Skin of body (tissue), 2 donors: Measurements from ENCODE around the gene CDH23. TPM values are rescaled to one million over a fixed set of nuclear protein-coding genes. Genes with fewer than 3 reads are reported as not detected.

Experiments
- DNase-seq: peaks from one replicate; lab custom pipeline; 2025; lab: John Stamatoyannopoulos, UW
- total RNA-seq: library from RNA; depleted of rRNA; stranded (reverse); fragments of >200 nt; gene quantifications from one replicate; pipeline ENCODE4 v1.2.3, GENCODE V29; 2014

The CDH23 gene
- total RNA-seq, 1 donor from 2014 or later: 6.3 TPM

DNA sequence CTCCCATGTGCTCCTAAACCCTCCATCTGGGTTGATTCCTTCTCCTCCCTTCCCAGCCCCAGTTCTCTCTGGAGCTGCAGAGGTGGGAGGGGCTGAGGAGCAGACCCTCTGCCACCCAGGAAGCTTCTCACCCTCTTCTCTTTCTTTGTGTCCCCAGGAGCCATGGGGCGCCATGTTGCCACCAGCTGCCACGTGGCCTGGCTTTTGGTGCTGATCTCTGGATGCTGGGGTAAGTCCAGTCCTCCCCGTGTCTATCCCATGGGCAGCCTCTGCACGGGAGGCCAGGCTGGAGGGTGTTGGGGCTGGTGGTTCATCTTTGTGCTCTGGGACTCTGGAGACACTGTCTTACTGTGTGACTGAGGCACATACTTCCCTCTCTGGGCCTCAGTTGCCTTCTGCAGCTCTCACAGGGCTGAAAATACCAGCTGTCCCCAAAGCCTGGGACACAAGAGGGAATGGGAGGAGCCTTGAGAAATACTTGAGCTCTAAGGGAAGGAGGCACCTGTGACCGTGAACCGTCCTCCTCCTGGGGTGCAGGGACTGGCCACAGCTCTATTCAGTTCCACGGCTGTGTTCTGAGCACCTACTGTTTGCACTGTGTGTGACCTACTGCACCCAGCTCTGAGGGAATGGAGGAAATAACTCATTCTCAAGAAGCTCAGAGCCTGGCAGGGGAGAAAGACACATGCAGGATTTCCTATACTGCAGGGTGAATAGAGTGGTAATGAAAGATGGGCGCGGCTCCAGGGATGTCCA, 43.1 kb downstream of the CDH23 start:
- no peak for DNase-seq

GRCh38 chr10:71440506-71441035, 43.9 kb downstream of the CDH23 start:
- DNase-seq: no peak

DNA sequence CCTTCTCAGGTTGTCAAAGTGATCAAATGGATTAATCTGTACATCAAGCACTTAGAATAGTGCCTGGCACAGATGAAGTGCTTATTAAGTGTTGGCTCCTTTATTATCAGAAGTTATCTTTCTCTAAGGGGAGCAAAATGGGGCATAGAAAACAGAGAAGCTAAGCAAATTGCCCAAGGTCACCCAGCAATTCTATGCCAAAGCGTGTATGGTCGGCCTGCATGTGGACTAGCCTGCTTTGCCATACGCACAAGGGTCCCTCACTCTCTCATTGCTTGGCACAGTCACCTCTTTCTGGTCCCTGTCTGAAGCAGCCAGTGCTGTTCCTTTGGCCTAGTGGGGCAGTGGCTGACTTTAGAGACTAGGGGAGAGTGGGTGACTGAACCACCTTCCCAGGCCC, 45.3 kb downstream of the CDH23 start:
- DNase-seq: no peak

- no peak for DNase-seq
Observed at GRCh38 chr10:71442859-71443570, 46.3 kb downstream of the CDH23 start.

DNA sequence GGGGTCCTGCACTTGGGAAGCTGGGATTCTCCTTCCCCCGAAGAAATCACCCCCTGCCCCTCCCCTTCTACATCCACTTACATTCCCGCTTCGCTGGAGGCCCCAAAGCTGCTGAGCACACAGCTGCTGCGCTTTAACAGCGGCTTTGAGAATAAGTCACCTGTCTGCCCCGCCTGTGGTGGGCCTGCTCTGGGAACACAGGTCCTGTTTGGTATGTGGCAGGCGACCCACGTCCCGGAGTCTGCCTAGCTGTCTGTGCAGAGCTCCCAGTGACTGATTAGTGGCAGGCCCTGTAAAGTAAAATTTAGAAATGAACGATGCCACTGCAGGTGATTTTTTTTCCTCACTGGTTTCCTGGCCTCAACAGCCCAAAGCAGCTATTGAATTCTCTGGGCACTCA, 47.0 kb downstream of the CDH23 start:
- DNase-seq: no peak

DNA sequence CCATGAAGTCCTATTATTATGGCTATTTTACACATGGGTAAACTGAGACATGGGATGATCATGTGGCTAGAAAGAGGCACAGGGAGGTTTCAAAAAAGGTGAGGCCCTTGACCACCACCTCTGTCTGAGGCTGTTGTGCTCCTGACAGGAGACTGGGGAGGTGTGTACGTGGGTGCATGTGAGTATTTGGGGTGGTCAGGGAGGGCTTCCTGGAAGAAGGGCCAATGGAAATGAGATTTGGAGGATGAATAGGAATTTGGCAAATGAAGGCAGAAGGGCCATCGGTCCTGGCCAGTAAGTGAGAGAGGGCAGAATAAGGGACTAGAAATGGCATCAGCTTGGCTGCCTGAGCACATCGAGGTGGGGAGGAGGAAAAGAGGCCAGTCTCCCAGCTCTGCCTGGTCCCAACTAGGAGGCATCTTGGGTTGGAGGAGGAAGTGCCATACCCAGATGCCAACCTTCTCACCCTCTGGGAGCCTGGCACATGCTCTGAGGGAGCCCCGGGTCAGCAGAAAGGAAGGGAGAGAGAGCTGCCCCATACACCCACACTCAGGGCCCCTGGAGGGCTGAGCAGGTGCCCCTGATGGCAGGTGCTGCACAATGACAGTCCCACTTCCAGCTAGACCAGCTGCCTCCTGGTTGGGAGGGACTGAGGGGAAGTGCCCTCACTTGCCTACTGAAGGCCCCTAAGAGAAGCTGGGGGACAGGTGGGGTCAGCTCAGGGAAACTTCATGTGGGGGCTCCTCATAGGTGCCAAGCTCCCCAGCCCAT, 47.7 kb downstream of the CDH23 start:
- no peak for DNase-seq

DNA sequence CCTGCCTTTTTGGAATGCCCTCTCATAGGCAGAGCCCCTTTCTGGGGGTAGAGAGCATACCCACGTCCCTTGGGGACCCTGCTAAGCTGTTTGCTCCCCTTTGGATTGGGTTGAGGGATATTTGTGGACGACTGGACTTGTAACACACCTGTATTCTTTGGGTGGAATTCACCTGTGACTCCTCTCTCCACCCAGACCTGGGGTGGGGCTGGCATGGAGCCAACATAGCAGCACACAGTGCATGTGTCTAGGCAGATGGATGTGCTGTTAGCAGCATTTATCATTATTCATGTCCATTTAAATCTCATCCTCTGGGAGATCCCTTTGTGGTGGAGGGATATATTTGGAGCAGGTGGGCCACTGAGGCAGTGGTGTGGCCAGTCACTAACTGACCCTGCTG, 51.0 kb downstream of the CDH23 start:
- no peak for DNase-seq

DNA sequence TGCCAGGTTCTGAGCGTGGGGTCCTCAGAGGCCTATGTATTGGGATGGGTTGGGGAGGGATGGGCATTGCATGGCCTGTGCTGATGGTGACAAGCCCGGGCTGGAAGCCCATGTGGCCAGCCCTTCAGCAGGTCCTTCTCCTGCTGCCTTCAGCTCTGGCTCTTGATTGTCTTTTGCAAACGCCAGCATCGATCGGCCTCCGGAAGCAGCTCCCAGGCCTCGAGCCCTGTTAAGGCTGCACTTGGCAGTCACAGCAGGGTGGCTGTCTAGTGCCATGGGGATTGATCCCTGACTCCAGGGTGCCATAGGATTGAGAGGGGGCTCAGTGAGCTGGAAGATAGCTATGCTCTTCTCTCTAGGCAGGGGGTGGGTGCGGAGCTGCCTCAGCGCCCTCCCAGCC, 51.4 kb downstream of the CDH23 start:
- DNase-seq: no peak

DNA sequence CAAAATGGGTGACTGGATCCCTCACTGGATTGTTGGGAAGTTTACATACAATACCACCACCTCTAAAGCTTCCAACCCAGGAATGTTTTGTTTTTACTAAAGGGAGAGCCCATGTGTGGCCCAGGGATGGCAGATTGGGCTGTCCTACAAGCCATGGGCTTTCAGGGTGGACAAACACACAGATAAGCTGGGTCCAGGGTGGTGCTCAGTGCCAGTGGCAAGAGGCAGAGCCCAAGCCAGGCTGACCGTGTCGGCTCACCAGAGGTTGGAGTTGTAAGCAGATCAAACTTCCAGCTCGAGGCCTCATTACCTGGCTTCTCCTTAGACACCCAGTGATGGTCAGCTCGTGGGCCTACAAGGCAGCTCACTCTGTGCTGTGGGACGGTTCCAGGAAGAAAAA, 52.3 kb downstream of the CDH23 start:
- DNase-seq: no peak

DNA sequence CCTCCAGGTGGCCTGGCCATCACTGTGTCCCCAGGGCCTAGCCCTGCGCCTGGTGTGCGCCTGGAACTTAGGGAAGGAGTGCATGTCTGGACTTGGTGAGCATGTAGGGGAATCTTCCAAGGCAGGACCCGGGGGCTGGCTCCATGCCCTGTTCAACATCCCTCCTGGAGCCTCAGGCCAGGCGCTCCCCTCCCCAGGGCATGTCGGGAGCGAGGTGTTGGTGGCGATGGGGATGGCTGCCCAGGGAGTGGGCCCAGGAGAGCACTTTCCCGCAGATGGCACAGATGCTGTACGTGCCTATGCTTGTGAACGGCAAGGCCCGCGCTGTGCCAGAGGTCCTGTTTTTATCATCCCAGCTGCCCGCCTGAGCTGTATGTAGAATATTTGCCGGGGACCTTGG, 55.0 kb downstream of the CDH23 start:
- no peak for DNase-seq

DNA sequence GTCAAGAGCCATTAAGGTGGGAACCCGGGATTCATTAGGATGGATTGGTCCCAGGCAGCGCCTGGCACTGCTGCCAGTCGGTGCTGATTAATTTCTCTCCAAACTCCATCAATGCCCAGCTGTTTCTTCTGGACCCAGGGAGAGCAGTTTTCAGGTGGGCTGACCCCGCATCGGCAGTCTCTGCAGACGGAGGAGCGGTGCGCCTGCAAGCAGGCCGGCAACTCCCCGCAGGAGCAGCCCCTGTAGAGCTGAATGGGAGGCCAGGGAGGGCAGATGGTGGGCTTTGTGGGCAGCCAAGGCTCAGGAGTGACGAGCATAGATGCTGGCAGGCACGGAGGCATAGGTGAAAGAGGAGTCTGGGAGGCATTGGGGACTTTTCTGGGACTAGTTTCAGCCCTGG, 56.5 kb downstream of the CDH23 start:
- DNase-seq: no peak

DNA sequence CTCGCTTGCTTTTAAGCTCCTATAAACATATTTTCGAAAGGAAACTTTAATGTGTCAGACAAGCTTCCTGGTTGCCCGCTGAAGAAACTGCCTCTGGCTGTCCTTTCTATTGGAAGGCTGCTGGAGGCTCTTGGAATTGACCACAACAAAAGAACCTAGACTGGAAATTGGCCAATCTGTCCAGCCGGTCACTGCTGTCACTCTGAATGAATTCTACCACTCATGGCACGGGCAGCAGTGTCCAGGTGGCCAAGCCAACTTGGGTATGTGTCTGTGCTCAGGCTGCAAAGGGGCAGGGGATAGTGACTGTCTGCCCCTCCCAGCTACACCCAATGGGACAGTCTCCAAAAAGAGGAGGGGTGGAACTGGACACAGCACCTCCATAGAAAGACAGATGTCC, 57.6 kb downstream of the CDH23 start:
- DNase-seq: no peak

GRCh38 chr10:71455035-71455434, 58.3 kb downstream of the CDH23 start:
- DNase-seq: no peak

GRCh38 chr10:71456631-71457030, 59.9 kb downstream of the CDH23 start:
- DNase-seq: no peak

- DNase-seq: no peak
Observed at GRCh38 chr10:71457908-71458307, 61.2 kb downstream of the CDH23 start.

GRCh38 chr10:71458387-71458786, 61.7 kb downstream of the CDH23 start:
- no peak for DNase-seq

GRCh38 chr10:71459513-71459912, 62.8 kb downstream of the CDH23 start:
- no peak for DNase-seq

GRCh38 chr10:71460615-71461014, 63.9 kb downstream of the CDH23 start:
- no peak for DNase-seq

GRCh38 chr10:71461457-71461856, 64.7 kb downstream of the CDH23 start:
- DNase-seq: no peak

- DNase-seq: no peak
Observed at GRCh38 chr10:71462062-71462935, 65.6 kb downstream of the CDH23 start.

DNA sequence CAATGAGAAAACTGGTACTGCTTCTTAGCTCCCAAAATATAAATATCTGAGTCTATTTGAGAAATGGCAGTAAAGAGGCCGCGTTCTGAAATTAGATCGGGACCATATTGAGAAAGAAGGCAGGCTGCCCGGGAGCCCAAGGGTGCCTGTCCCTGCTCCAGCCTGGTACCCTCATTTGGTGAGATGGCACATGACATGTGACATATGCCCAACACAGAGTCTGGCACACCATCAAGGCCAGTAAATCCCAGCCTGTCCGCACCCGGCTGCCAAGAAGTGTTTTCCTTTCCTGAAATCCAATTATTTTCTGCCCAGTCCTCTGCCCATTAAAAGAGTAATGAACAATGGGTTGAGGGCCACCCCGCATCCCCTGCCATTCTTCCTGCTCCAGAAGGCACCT, 66.4 kb downstream of the CDH23 start:
- DNase-seq: no peak
